Vagina (tissue), 2 donors: ENCODE measurements around the gene ATP6V0A1. TPM values are rescaled to one million over a fixed set of nuclear protein-coding genes. Genes with fewer than 3 reads are reported as not detected.

ENCODE experiments used
- DNase-seq, 2 donors: peaks; one replicate each; pipeline ENCODE4 v3.0.0-alpha.2; 2017; ENCODE audit errors: extremely low spot score in 2 of 2
- H3K27ac ChIP-seq: fragments of 200-600 bp; sonication (generic); one replicate; pipeline ENCODE4 v1.5.1; 2019
- H3K27me3 ChIP-seq: fragments of 200-600 bp; sonication (generic); one replicate; pipeline ENCODE4 v1.5.1; 2019
- H3K36me3 ChIP-seq, 2 donors: fragments of 200-600 bp; sonication (generic); one replicate each; pipeline ENCODE4 v1.5.1; 2017 to 2019
- H3K4me1 ChIP-seq: fragments of 200-600 bp; sonication (generic); one replicate; pipeline ENCODE4 v1.5.1; 2019
- H3K4me3 ChIP-seq, 2 donors: fragments of 200-600 bp; sonication (generic); 1 replicate in 1 of 2; 2 replicates in 1 of 2; pipeline ENCODE4 v1.5.1; 2016 to 2019
- H3K9me3 ChIP-seq: fragments of 200-600 bp; sonication (generic); one replicate; pipeline ENCODE4 v1.5.1; 2019
- CTCF ChIP-seq, 3 experiments: fragments of 450-650 bp in 2 of 3; fragments of 200-600 bp in 1 of 3; sonication (generic) in 1 of 3; IDR thresholded peaks; one replicate each; pipeline ENCODE4 v1.5.1; 2017 to 2019; ENCODE audit warnings: antibody characterized with exemption in 3 of 3, mild to moderate bottlenecking in 2 of 3, moderate library complexity in 2 of 3
- POLR2A ChIP-seq, 2 donors: fragments of 450-650 bp; IDR thresholded peaks; one replicate each; pipeline ENCODE4 v1.6.1; 2017; ENCODE audit warnings: antibody characterized with exemption in 2 of 2, mild to moderate bottlenecking in 2 of 2, moderate library complexity in 2 of 2
- POLR2AphosphoS5 ChIP-seq, 2 donors: sonication (generic); formaldehyde crosslinking; IDR thresholded peaks; one replicate each; pipeline ENCODE4 v1.9.0; 2017; ENCODE audit warnings: antibody characterized with exemption in 2 of 2, mild to moderate bottlenecking in 2 of 2, low read depth in 1 of 2; ENCODE audit not compliant: insufficient read depth in 1 of 2
- intact Hi-C: fragments of 100-400 bp; cut with DNase I; formaldehyde crosslinking; loops from one replicate; pipeline ENCODE4 v1.15.1; 2023
- total RNA-seq: library from RNA; depleted of rRNA; stranded (reverse); fragments of >200 nt; gene quantifications from one replicate; pipeline ENCODE4 v1.2.3, GENCODE V29; 2016

ATP6V0A1 gene
- total RNA-seq, 1 donor from 2014 or later = 72.4 TPM

- Histone ChIP-seq H3K4me3 (no peak overlapping the region), H3K27ac (no peak overlapping the region), H3K9me3 (no peaks in the 10 kb centered on the region), H3K4me1 (no peaks in the 10 kb centered on the region), H3K27me3 (no peaks in the 10 kb centered on the region), H3K36me3 (peaks cover 0 to 75% of the 10 kb centered on the region in 2 donors)
- DNase-seq = no peak
- intact Hi-C loops = no loop called here
- TF ChIP-seq CTCF (IDR thresholded peaks at IDR 0.05) (no peak), POLR2AphosphoS5 (IDR thresholded peaks at IDR 0.05; ENCODE audit: insufficient read depth in 1 of 2, low read depth in 1 of 2) (no peak), POLR2A (IDR thresholded peaks at IDR 0.05) (no peak)
These were observed 40.1 kb downstream of the ATP6V0A1 start for GRCh38 chr17:42498828-42499227.

- H3K27me3 ChIP-seq = no peaks in the 10 kb centered on the region
- no peaks in the 10 kb centered on the region for H3K4me1 ChIP-seq
- peaks cover 0 to 47% of the 10 kb centered on the region in 2 donors for H3K36me3 ChIP-seq
- TF ChIP-seq CTCF (IDR thresholded peaks at IDR 0.05) = no peak
- DNase-seq = no peak
- H3K27ac ChIP-seq = no peak overlapping the region
- no peak overlapping the region for H3K4me3 ChIP-seq
- intact Hi-C loops = no loop called here
- no peaks in the 10 kb centered on the region for H3K9me3 ChIP-seq
These were observed 43.4 kb downstream of the ATP6V0A1 start for GRCh38 chr17:42502091-42502490.

- no peaks in the 10 kb centered on the region for H3K27me3 ChIP-seq
- peaks cover 0 to 48% of the 10 kb centered on the region in 2 donors for H3K36me3 ChIP-seq
- no peaks in the 10 kb centered on the region for H3K9me3 ChIP-seq
- no peak overlapping the region for H3K4me3 ChIP-seq
- TF ChIP-seq POLR2AphosphoS5 (IDR thresholded peaks at IDR 0.05; ENCODE audit: insufficient read depth in 1 of 2, low read depth in 1 of 2) = no peak
- no peak for TF ChIP-seq POLR2A (IDR thresholded peaks at IDR 0.05)
- TF ChIP-seq CTCF (IDR thresholded peaks at IDR 0.05) = no peak
- H3K27ac ChIP-seq = no peak overlapping the region
- no peaks in the 10 kb centered on the region for H3K4me1 ChIP-seq
- intact Hi-C loops = no loop called here
- DNase-seq = no peak
These were observed 44.2 kb downstream of the ATP6V0A1 start for GRCh38 chr17:42502926-42503325.

GRCh38 chr17:42507671-42508070 is 49.0 kb downstream of the ATP6V0A1 start:
- Histone ChIP-seq H3K9me3 (no peaks in the 10 kb centered on the region), H3K4me1 (peaks cover 13% of the 10 kb centered on the region), H3K27ac (no peak overlapping the region), H3K4me3 (no peak overlapping the region), H3K27me3 (no peaks in the 10 kb centered on the region), H3K36me3 (peaks cover 0 to 24% of the 10 kb centered on the region in 2 donors)
- DNase-seq = no peak
- intact Hi-C loops = no loop called here
- TF ChIP-seq CTCF (IDR thresholded peaks at IDR 0.05) = no peak
- no peak for TF ChIP-seq POLR2A (IDR thresholded peaks at IDR 0.05)
- no peak for TF ChIP-seq POLR2AphosphoS5 (IDR thresholded peaks at IDR 0.05; ENCODE audit: insufficient read depth in 1 of 2, low read depth in 1 of 2)

- Histone ChIP-seq H3K9me3 (no peaks in the 10 kb centered on the region), H3K4me3 (no peak overlapping the region), H3K36me3 (peaks cover 0 to 21% of the 10 kb centered on the region in 2 donors), H3K4me1 (peaks cover 22% of the 10 kb centered on the region), H3K27me3 (no peaks in the 10 kb centered on the region), H3K27ac (no peak overlapping the region)
- intact Hi-C loops = no loop called here
- TF ChIP-seq POLR2AphosphoS5 (IDR thresholded peaks at IDR 0.05; ENCODE audit: insufficient read depth in 1 of 2, low read depth in 1 of 2) (no peak), CTCF (IDR thresholded peaks at IDR 0.05) (no peak), POLR2A (IDR thresholded peaks at IDR 0.05) (no peak)
- DNase-seq = no peak
These were observed 49.9 kb downstream of the ATP6V0A1 start for GRCh38 chr17:42508426-42509165.
